ENCODE measurements around the gene NDST1. TPM values are rescaled to one million over a fixed set of nuclear protein-coding genes. Genes with fewer than 3 reads are reported as not detected.

Gene NDST1
- total and polyA plus RNA-seq, 10 of the 15 experiments (the other 5 are each of a cell fraction or from before 2014, with no cell fraction given) = 0.20 to 53.5 (median 12.9) TPM

- DNase-seq (ENCODE audit: low read depth, low spot score) (peak; percentile 27), ATAC-seq (peak; percentile 22; the same call in 1 of the 3 replicates), FAIRE-seq (no peak)
- ChIA-PET SMC1A (ENCODE audit: uncharacterized antibody, unreplicated experiment) (interaction anchor here (1.4 to 8.2 kb wide), 6 partner anchors 79 to 284 kb away, joined by 3 to 61 read pairs (median 34); partner anchors contain the start of gene IRGM), CTCF (interaction anchor here (1.1 to 12.0 kb wide), 9 partner anchors 12 to 290 kb away, joined by 3 to 236 read pairs (median 5); partner anchors contain the start of genes IRGM, MYOZ3 and SMIM3), POLR2A (no interaction called here), RAD21 (ENCODE audit: unreplicated experiment) (interaction anchor here (0.7 to 5.2 kb wide), 3 partner anchors 64 to 104 kb away, joined by 3 to 56 read pairs (median 3); no protein-coding TSS in a partner anchor)
- BruUV-seq (replicated peaks) = no TSS peak
- Histone ChIP-seq H3K9ac (ENCODE audit: control insufficient read depth, insufficient read depth, low read length) (no peak overlapping the region), H3K36me3 (ENCODE audit: control insufficient read depth in 2 of 2, insufficient read depth in 2 of 2, low read length in 1 of 2) (no peaks in the 10 kb centered on the region), H3K4me2 (ENCODE audit: control insufficient read depth, insufficient read depth) (no peak overlapping the region), H3K9me3 (replicated peaks; ENCODE audit: control insufficient read depth, insufficient read depth, low read length) (no peaks in the 10 kb centered on the region), H3K4me1 (ENCODE audit: control insufficient read depth, insufficient read depth, low read length) (no peaks in the 10 kb centered on the region), H3K27me3 (replicated peaks in 1 of 2; ENCODE audit: control insufficient read depth in 2 of 2, insufficient read depth in 2 of 2, low read length in 1 of 2) (no peaks in the 10 kb centered on the region), H2AFZ (ENCODE audit: control insufficient read depth, low read depth, low read length) (no peak overlapping the region), H3K27ac (ENCODE audit: control insufficient read depth, insufficient read depth) (no peak overlapping the region), H3K4me3 (no peak overlapping the region), H3K79me2 (ENCODE audit: control insufficient read depth, insufficient read depth, low read length) (no peaks in the 10 kb centered on the region), H4K20me1 (ENCODE audit: control insufficient read depth, insufficient read depth) (no peaks in the 10 kb centered on the region)
- in situ Hi-C loops (cut with MboI) (loop anchor here (5.0 kb wide), 2 partner anchors 89 to 284 kb away; partner anchors contain the start of gene IRGM), intact Hi-C loops (cut with micrococcal nuclease; ENCODE audit: unreplicated experiment) (loop anchor here (1.0 to 5.0 kb wide), 3 partner anchors 63 to 284 kb away; no protein-coding TSS in a partner anchor)
- TF ChIP-seq NR2F1 (conservative IDR thresholded peaks at IDR 0.05) = no peak
- TF ChIP-seq NBN (IDR thresholded peaks at IDR 0.05) = no peak
- TF ChIP-seq TBL1XR1 (IDR thresholded peaks at IDR 0.05; ENCODE audit: low read depth, low read length) = no peak
- TF ChIP-seq CTCF (IDR thresholded peaks at IDR 0.05 in 2 of 3, conservative IDR thresholded peaks at IDR 0.05 in 1 of 3; ENCODE audit: control insufficient read depth in 2 of 3, extremely low read depth in 1 of 3, insufficient read depth in 1 of 3, low read depth in 3 of 3, low read length in 3 of 3) = peak; percentile 50 to 64 (median 53); a peak in 5 of 6 replicates
- peak; percentile 64 for TF ChIP-seq RAD21 (IDR thresholded peaks at IDR 0.05; ENCODE audit: insufficient read depth, low read depth, low read length)
- TF ChIP-seq SMARCA5 (IDR thresholded peaks at IDR 0.05) = no peak
- peak; percentile 83 for TF ChIP-seq SMC3 (IDR thresholded peaks at IDR 0.05; ENCODE audit: borderline replicate concordance, low read length)
- 33% methylated on average over 2 of the region's 2 CpGs for WGBS (ENCODE audit: insufficient coverage, insufficient replicate concordance, low lambda C conversion rate, missing lambda C conversion rate)
Measured at GRCh38 chr5:150562832-150563231, 54.9 kb downstream of the NDST1 start.

All from GM12878 (cell line).